GM12878 (cell line): ENCODE data around the gene NASP. TPM values are rescaled to one million over a fixed set of nuclear protein-coding genes. Genes with fewer than 3 reads are reported as not detected.

ENCODE experiments used
- ATAC-seq: fragments of 200-7000 bp; cut with Tn5 transposase; 3 replicates; pipeline ENCODE4 v1.9.1; 2020; ENCODE audit warnings: mild to moderate bottlenecking, moderate library complexity
- BruUV-seq: library from RNA; stranded (reverse); fragments of 400-500 nt; replicated peaks from 2 replicates; lab custom pipeline; 2021; lab: Mats Ljungman, UMichigan
- CTCF ChIA-PET: fragments of 300-600 bp; sonication (Branson Sonifier 250); formaldehyde crosslinking; extraction: SDS; loops from one replicate; lab custom pipeline; 2021; ENCODE audit warnings: inconsistent platforms; lab: Yijun Ruan, JAX
- POLR2A ChIA-PET: fragments of 350-600 bp; formaldehyde crosslinking; extraction: SDS; loops from one replicate; lab custom pipeline; 2021; ENCODE audit warnings: inconsistent platforms; lab: Charles Lee
- RAD21 ChIA-PET: fragments of 300-600 bp; sonication (Branson Sonifier 250); formaldehyde crosslinking; loops from one replicate; lab custom pipeline; 2023; ENCODE audit warnings: antibody characterized with exemption; ENCODE audit not compliant: unreplicated experiment; lab: Charles Lee
- SMC1A ChIA-PET: fragments of 300-600 bp; sonication (Branson Sonifier 250); formaldehyde crosslinking; loops from one replicate; lab custom pipeline; 2023; ENCODE audit not compliant: unreplicated experiment, uncharacterized antibody; lab: Charles Lee
- DNase-seq: peaks from one replicate; pipeline ENCODE4 v3.0.0-alpha.2; 2011; ENCODE audit warnings: low read depth, low spot score
- FAIRE-seq: peaks from 3 replicates; lab custom pipeline; 2011; peaks lifted over from hg19 to GRCh38; lab: Jason Lieb, UNC
- H2AFZ ChIP-seq: 2 replicates; pipeline ENCODE4 v1.6.0; 2011; ENCODE audit warnings: low read depth, low read length, control low read depth; ENCODE audit not compliant: control insufficient read depth
- H3K27ac ChIP-seq: 2 replicates; pipeline ENCODE4 v1.5.1; 2011; ENCODE audit warnings: control low read depth; ENCODE audit not compliant: control insufficient read depth, insufficient read depth
- H3K27me3 ChIP-seq, 2 experiments: replicated peaks in 1 of 2; 2 replicates each; pipeline versions ENCODE4 v1.6.0 to v1.6.1; 2011; ENCODE audit warnings: low read length in 1 of 2; ENCODE audit not compliant: control insufficient read depth in 2 of 2, insufficient read depth in 2 of 2
- H3K36me3 ChIP-seq, 2 experiments: 2 replicates each; pipeline ENCODE4 v1.5.1; 2011; ENCODE audit warnings: low read length in 1 of 2; ENCODE audit not compliant: control insufficient read depth in 2 of 2, insufficient read depth in 2 of 2
- H3K4me1 ChIP-seq: 2 replicates; pipeline ENCODE4 v1.6.1; 2011; ENCODE audit warnings: mild to moderate bottlenecking, low read length, moderate library complexity, mixed read lengths; ENCODE audit not compliant: control insufficient read depth, insufficient read depth
- H3K4me2 ChIP-seq: 2 replicates; pipeline ENCODE4 v1.6.0; 2011; ENCODE audit warnings: control low read depth; ENCODE audit not compliant: control insufficient read depth, insufficient read depth
- H3K4me3 ChIP-seq: fragments of 200-600 bp; sonication (generic); 2 replicates; pipeline ENCODE4 v1.5.1; 2016
- H3K79me2 ChIP-seq: 2 replicates; pipeline ENCODE4 v1.6.0; 2011; ENCODE audit warnings: low read length; ENCODE audit not compliant: control insufficient read depth, insufficient read depth
- H3K9ac ChIP-seq: 2 replicates; pipeline ENCODE4 v1.8.0; 2011; ENCODE audit warnings: low read length, control low read depth, mixed read lengths; ENCODE audit not compliant: control insufficient read depth, insufficient read depth
- H3K9me3 ChIP-seq: replicated peaks from 3 replicates; pipeline ENCODE4 v1.5.1; 2011; ENCODE audit warnings: mild to moderate bottlenecking, low read length; ENCODE audit not compliant: control insufficient read depth, insufficient read depth
- H4K20me1 ChIP-seq: 2 replicates; pipeline ENCODE4 v1.6.0; 2011; ENCODE audit not compliant: control insufficient read depth, insufficient read depth
- BACH1 ChIP-seq: fragments of 450-650 bp; IDR thresholded peaks from 2 replicates; pipeline ENCODE4 v1.6.1; 2017; ENCODE audit warnings: mild to moderate bottlenecking, borderline replicate concordance
- BHLHE40 ChIP-seq, 2 experiments: fragments of 450-650 bp in 1 of 2; IDR thresholded peaks; 2 replicates each; pipeline ENCODE4 v1.6.1; 2011 to 2017; ENCODE audit warnings: low read depth in 2 of 2, borderline replicate concordance in 1 of 2, improper control_type of control experiment in 1 of 2, low read length in 1 of 2, mild to moderate bottlenecking in 1 of 2
- HDGF ChIP-seq: fragments of 450-650 bp; IDR thresholded peaks from 2 replicates; pipeline ENCODE4 v1.6.1; 2016; ENCODE audit warnings: antibody characterized with exemption
- LARP7 ChIP-seq: fragments of 450-650 bp; IDR thresholded peaks from 2 replicates; pipeline ENCODE4 v1.6.1; 2017; ENCODE audit warnings: mild to moderate bottlenecking
- ZBTB4 ChIP-seq: fragments of 450-650 bp; formaldehyde crosslinking; IDR thresholded peaks from 2 replicates; pipeline ENCODE4 v1.4.0; 2022; ENCODE audit warnings: mild to moderate bottlenecking, moderate library complexity
- WGBS: methylation state at CpG from one replicate; pipeline ENCODE4 v1.1.6; 2016; ENCODE audit warnings: low lambda C conversion rate; ENCODE audit not compliant: insufficient replicate concordance, insufficient coverage; ENCODE audit errors: missing lambda C conversion rate; 5-methylcytosine and 5-hydroxymethylcytosine counted together
- in situ Hi-C: fragments of 300-500 bp; cut with MboI; formaldehyde crosslinking; loops from 9 replicates; pipeline ENCODE4 v1.14.3; 2018; ENCODE audit warnings: mixed read lengths
- intact Hi-C: fragments of 100-400 bp; cut with micrococcal nuclease; formaldehyde crosslinking; loops from one replicate; pipeline ENCODE4 v1.14.2; 2022; ENCODE audit not compliant: unreplicated experiment
- polyA plus RNA-seq, 11 experiments: library from polyadenylated mRNA; depleted of rRNA in 4 of 11; unstranded in 6 of 11; stranded (reverse) in 5 of 11; fragments of >200 nt; fragmentation: Nextera tagmentation in 4 of 11; fragmentation: Illumina TruSeq in 1 of 11; extraction: Ambion mirVana in 4 of 11; extraction: Trizol in 1 of 11; gene quantifications; 1 replicate in 1 of 11; 2 replicates in 10 of 11; pipeline versions ENCODE4 v1.2.1 to v1.2.3, GENCODE V29; 2011 to 2016; ENCODE audit warnings: inconsistent platforms in 2 of 11, missing spikeins in 2 of 11, low read depth in 1 of 11
- total RNA-seq, 4 experiments: library from RNA; depleted of rRNA in 3 of 4; stranded (reverse); fragments of >200 nt in 3 of 4; fragmentation: Illumina TruSeq in 1 of 4; extraction: Trizol in 1 of 4; gene quantifications; 2 replicates each; pipeline versions ENCODE4 v1.2.1 to v1.2.3, GENCODE V29; 2013 to 2021

Gene NASP
- total and polyA plus RNA-seq, 10 of the 15 experiments (the other 5 are each of a cell fraction or from before 2014, with no cell fraction given): 111 to 321 (median 205) TPM

- SMC1A ChIA-PET: interaction anchor here (0.9 to 3.2 kb wide), 7 partner anchors 40 to 574 kb away, joined by 3 to 17 read pairs (median 5); partner anchors contain the start of gene UROD
- in situ Hi-C loops: no loop called here
- FAIRE-seq: no peak
- no peak for ATAC-seq
- peaks cover 0 to 3% of the 10 kb centered on the region in 2 experiments; a peak in 2 of 4 replicates for H3K36me3 ChIP-seq
- H3K79me2 ChIP-seq: peaks cover 64% of the 10 kb centered on the region
- H3K9ac ChIP-seq: peak overlapping the region; percentile 98
- TF ChIP-seq BHLHE40 (IDR thresholded peaks at IDR 0.05; ENCODE audit: borderline replicate concordance in 1 of 2, low read depth in 2 of 2, low read length in 1 of 2) (no peak), LARP7 (no peak), ZBTB4 (CRISPR knock-in tag) (no peak), BACH1 (no peak), HDGF (no peak)
- H3K4me1 ChIP-seq: peaks cover 12% of the 10 kb centered on the region; the same call in 1 of the 2 replicates
- H4K20me1 ChIP-seq: peaks cover 4% of the 10 kb centered on the region; the same call in 1 of the 2 replicates
- POLR2A ChIA-PET: interaction anchor here (0.5 to 3.7 kb wide), 14 partner anchors 41 to 845 kb away, joined by 3 to 35 read pairs (median 4); partner anchors contain the start of genes CCDC163, GPBP1L1, MMACHC and PRDX1
- RAD21 ChIA-PET: interaction anchor here (0.9 to 5.8 kb wide), 8 partner anchors 35 to 575 kb away, joined by 3 to 24 read pairs (median 3); partner anchors contain the start of genes AKR1A1, HECTD3, PRDX1 and TMEM69
- H3K9me3 ChIP-seq: no peaks in the 10 kb centered on the region
- under 1% methylated on average over 7 of the region's 7 CpGs for WGBS
- H3K27ac ChIP-seq: no peak overlapping the region; the same call in 1 of the 2 replicates
- H3K4me3 ChIP-seq: peak overlapping the region; percentile 94
- peak overlapping the region; percentile 93 for H3K4me2 ChIP-seq
- DNase-seq: no peak
- CTCF ChIA-PET: interaction anchor here (0.5 to 7.8 kb wide), 5 partner anchors 15 to 118 kb away, joined by 3 to 70 read pairs (median 6); no protein-coding TSS in a partner anchor
- H2AFZ ChIP-seq: no peak overlapping the region
- intact Hi-C loops: loop anchor here (2.0 to 10.0 kb wide), 2 partner anchors 65 to 571 kb away; partner anchors contain the start of genes HECTD3, PRDX1 and UROD
- BruUV-seq: no TSS peak
- no peaks in the 10 kb centered on the region for H3K27me3 ChIP-seq
Measured at GRCh38 chr1:45585496-45586075, 1.7 kb downstream of the NASP start.
